SK-N-SH treated with all-trans-retinoic acid at 6 μM for 48 hours (cell line): ENCODE measurements around the gene SAC3D1.

ENCODE experiments used
- ATAC-seq: fragments of 200-7000 bp; cut with Tn5 transposase; 3 replicates; pipeline ENCODE4 v1.9.1; 2020; ENCODE audit warnings: mild to moderate bottlenecking, moderate library complexity
- BACH2 ChIP-seq: fragments of 250-450 bp; sonication (Bioruptor Pico); IDR thresholded peaks from 2 replicates; pipeline ENCODE4 v1.9.0; 2021; ENCODE audit warnings: mild to moderate bottlenecking, borderline replicate concordance
- CREB5 ChIP-seq: fragments of 250-450 bp; sonication (Bioruptor Pico); IDR thresholded peaks from 2 replicates; pipeline ENCODE4 v1.5.1; 2020; ENCODE audit warnings: low read depth, mild to moderate bottlenecking, moderate library complexity
- CSDC2 ChIP-seq: fragments of 250-450 bp; sonication (Bioruptor Pico); IDR thresholded peaks from 2 replicates; pipeline ENCODE4 v1.5.0; 2020; ENCODE audit warnings: mild to moderate bottlenecking, moderate library complexity
- ESRRG ChIP-seq: fragments of 250-450 bp; sonication (Bioruptor Pico); IDR thresholded peaks from 2 replicates; pipeline ENCODE4 v1.6.1; 2021; ENCODE audit warnings: mild to moderate bottlenecking
- ISL1 ChIP-seq: fragments of 250-450 bp; sonication (Bioruptor Pico); IDR thresholded peaks from 2 replicates; pipeline ENCODE4 v2.1.2; 2022; ENCODE audit warnings: mild to moderate bottlenecking, moderate library complexity
- OSR1 ChIP-seq: fragments of 250-450 bp; sonication (Bioruptor Pico); IDR thresholded peaks from 2 replicates; pipeline ENCODE4 v1.8.0; 2022; ENCODE audit warnings: moderate library complexity, mild to moderate bottlenecking, inconsistent platforms
- PPARA ChIP-seq: fragments of 250-450 bp; sonication (Bioruptor Pico); IDR thresholded peaks from 2 replicates; pipeline ENCODE4 v1.5.0; 2020; ENCODE audit warnings: mild to moderate bottlenecking, borderline replicate concordance
- RARB ChIP-seq: fragments of 250-450 bp; sonication (Bioruptor Pico); IDR thresholded peaks from 2 replicates; pipeline ENCODE4 v1.8.0; 2021; ENCODE audit warnings: mild to moderate bottlenecking, moderate library complexity
- SNAI2 ChIP-seq: fragments of 250-450 bp; sonication (Bioruptor Pico); IDR thresholded peaks from 2 replicates; pipeline ENCODE4 v1.5.0; 2020; ENCODE audit warnings: mild to moderate bottlenecking, moderate library complexity
- TCF4 ChIP-seq: fragments of 250-450 bp; sonication (Bioruptor Pico); IDR thresholded peaks from 2 replicates; pipeline ENCODE4 v1.8.0; 2021; ENCODE audit warnings: mild to moderate bottlenecking, moderate library complexity, borderline replicate concordance
- TOX ChIP-seq: fragments of 250-450 bp; sonication (Bioruptor Pico); IDR thresholded peaks from 2 replicates; pipeline ENCODE4 v1.8.0; 2021; ENCODE audit warnings: mild to moderate bottlenecking, moderate library complexity, borderline replicate concordance
- ZC3H10 ChIP-seq: fragments of 250-450 bp; sonication (Bioruptor Pico); IDR thresholded peaks from 2 replicates; pipeline ENCODE4 v1.5.1; 2021; ENCODE audit warnings: mild to moderate bottlenecking, moderate library complexity
- ZFP3 ChIP-seq: fragments of 250-450 bp; sonication (Bioruptor Pico); IDR thresholded peaks from 2 replicates; pipeline ENCODE4 v1.5.0; 2020; ENCODE audit warnings: mild to moderate bottlenecking, moderate library complexity
- ZFP30 ChIP-seq: fragments of 450-650 bp; formaldehyde crosslinking; IDR thresholded peaks from 2 replicates; pipeline ENCODE4 v1.5.0; 2022; ENCODE audit warnings: mild to moderate bottlenecking, moderate library complexity
- ZNF70 ChIP-seq: fragments of 450-650 bp; formaldehyde crosslinking; IDR thresholded peaks from 2 replicates; pipeline ENCODE4 v1.5.0; 2020; ENCODE audit warnings: mild to moderate bottlenecking, moderate library complexity
- TF ChIP-seq, protein P1 (sequence below): fragments of 250-450 bp; sonication (Bioruptor Pico); IDR thresholded peaks from 2 replicates; pipeline ENCODE4 v1.8.0; 2021; ENCODE audit warnings: low read depth, mild to moderate bottlenecking, moderate library complexity, borderline replicate concordance
- TF ChIP-seq, protein P2 (sequence below): fragments of 250-450 bp; sonication (Bioruptor Pico); IDR thresholded peaks from 2 replicates; pipeline ENCODE4 v1.5.0; 2020; ENCODE audit warnings: mild to moderate bottlenecking, moderate library complexity
- TF ChIP-seq, protein P3 (sequence below): fragments of 250-450 bp; sonication (Bioruptor Pico); IDR thresholded peaks from 2 replicates; pipeline ENCODE4 v1.5.1; 2021; ENCODE audit warnings: mild to moderate bottlenecking, moderate library complexity

Gene SAC3D1

GRCh38 chr11:65013130-65013887 lies 27.7 kb upstream of the SAC3D1 start (continued):
- TF ChIP-seq, protein P1, sequence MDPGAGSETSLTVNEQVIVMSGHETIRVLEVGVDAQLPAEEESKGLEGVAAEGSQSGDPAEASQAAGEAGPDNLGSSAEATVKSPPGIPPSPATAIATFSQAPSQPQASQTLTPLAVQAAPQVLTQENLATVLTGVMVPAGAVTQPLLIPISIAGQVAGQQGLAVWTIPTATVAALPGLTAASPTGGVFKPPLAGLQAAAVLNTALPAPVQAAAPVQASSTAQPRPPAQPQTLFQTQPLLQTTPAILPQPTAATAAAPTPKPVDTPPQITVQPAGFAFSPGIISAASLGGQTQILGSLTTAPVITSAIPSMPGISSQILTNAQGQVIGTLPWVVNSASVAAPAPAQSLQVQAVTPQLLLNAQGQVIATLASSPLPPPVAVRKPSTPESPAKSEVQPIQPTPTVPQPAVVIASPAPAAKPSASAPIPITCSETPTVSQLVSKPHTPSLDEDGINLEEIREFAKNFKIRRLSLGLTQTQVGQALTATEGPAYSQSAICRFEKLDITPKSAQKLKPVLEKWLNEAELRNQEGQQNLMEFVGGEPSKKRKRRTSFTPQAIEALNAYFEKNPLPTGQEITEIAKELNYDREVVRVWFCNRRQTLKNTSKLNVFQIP (CRISPR knock-in tag), result no peak
- TF ChIP-seq OSR1 (CRISPR knock-in tag) (no peak), ZNF70 (CRISPR knock-in tag) (no peak)

DNA sequence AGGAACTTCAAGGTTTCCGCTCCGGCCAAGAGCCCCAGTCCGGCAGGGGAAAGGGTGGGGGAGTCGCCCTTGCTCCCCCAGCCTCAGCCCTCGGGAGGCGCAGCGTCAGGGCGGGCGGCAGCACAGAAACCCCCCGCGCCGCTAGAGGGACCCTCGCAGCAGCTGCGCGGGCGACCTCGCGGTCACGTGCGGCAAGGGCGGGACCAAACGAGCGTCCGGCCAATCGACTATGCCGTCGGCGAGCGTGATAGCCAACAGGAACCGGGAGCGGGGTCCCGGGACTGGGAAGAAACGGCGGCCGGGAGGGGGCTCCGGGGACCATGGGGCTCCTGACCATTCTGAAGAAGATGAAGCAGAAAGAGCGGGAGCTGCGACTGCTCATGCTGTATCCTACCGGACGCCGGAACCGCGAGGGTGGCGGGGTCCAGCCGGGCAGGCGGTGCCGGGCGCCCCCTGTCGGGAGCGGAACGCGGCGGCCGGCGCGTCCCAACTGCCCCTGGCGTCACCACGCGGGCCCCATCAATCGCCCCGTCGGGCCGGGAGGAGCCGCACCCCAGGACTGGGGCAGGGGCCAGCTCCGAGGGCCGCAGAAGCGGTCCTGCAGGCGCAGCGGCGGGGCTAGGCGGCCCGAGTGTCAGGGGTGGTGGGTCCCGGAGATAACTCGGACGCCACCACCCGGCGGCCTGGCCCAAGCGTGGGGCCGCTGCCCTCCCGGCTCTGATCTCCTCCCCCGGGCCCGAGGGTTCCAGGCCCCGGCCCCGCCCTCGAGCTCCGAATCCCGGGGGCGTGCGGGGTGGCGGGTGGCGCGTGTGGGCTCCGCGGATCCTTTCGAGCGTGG lies 26.9 kb upstream of the SAC3D1 start, which contains the start of gene ARL2:
TSS of gene ARL2 (plus strand) at position 273 of the 838 bp plus-strand sequence. CDS start at position 321, 48 bp downstream.
- ATAC-seq, result peak; percentile 92
- 0 out of 2 replicates have a peak, but pooled peaks have one; percentile 27 for TF ChIP-seq CSDC2 (CRISPR knock-in tag)
- TF ChIP-seq ZFP3 (CRISPR knock-in tag), result 0 out of 2 replicates have a peak, but pooled peaks have one; percentile 5
- TF ChIP-seq ZFP30 (CRISPR knock-in tag), result no peak
- no peak for TF ChIP-seq TOX (CRISPR knock-in tag)
- TF ChIP-seq PPARA (CRISPR knock-in tag), result no peak

- peak; percentile 33; the same call in 2 of the 3 replicates for ATAC-seq
- no peak for TF ChIP-seq ZC3H10 (CRISPR knock-in tag)
- 0 out of 2 replicates have a peak, but pooled peaks have one; percentile 20 for TF ChIP-seq TCF4
These were observed 26.2 kb upstream of the SAC3D1 start for GRCh38 chr11:65014726-65015227.

GRCh38 chr11:65016705-65017104 lies 24.3 kb upstream of the SAC3D1 start:
- TF ChIP-seq ZNF70 (CRISPR knock-in tag) (no peak), BACH2 (CRISPR knock-in tag) (no peak), ZFP30 (CRISPR knock-in tag) (no peak), SNAI2 (CRISPR knock-in tag) (no peak)
- no peak for ATAC-seq

DNA sequence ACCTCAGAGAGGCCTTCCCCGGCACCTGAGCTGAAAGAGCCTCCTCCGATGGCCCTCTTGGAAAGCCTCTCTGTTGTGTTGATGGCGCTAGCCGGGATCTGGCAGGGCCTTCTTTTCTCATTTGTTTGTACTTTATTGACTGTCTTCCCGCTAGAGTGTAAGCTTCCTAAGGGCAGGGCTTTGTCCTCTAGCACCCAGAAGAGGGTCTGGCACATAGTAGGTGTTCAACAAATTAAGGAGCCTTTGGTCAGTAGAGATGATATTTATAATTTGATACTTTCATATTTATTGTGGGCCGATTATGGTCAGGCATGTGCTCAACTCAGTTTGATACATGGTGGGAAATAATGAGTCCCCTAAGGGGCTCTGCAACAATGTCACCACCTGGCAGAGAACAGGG lies 23.1 kb upstream of the SAC3D1 start:
- ATAC-seq, result no peak
- no peak for TF ChIP-seq RARB
- no peak for TF ChIP-seq BACH2 (CRISPR knock-in tag)
- TF ChIP-seq ZC3H10 (CRISPR knock-in tag), result no peak
- TF ChIP-seq, protein P2, sequence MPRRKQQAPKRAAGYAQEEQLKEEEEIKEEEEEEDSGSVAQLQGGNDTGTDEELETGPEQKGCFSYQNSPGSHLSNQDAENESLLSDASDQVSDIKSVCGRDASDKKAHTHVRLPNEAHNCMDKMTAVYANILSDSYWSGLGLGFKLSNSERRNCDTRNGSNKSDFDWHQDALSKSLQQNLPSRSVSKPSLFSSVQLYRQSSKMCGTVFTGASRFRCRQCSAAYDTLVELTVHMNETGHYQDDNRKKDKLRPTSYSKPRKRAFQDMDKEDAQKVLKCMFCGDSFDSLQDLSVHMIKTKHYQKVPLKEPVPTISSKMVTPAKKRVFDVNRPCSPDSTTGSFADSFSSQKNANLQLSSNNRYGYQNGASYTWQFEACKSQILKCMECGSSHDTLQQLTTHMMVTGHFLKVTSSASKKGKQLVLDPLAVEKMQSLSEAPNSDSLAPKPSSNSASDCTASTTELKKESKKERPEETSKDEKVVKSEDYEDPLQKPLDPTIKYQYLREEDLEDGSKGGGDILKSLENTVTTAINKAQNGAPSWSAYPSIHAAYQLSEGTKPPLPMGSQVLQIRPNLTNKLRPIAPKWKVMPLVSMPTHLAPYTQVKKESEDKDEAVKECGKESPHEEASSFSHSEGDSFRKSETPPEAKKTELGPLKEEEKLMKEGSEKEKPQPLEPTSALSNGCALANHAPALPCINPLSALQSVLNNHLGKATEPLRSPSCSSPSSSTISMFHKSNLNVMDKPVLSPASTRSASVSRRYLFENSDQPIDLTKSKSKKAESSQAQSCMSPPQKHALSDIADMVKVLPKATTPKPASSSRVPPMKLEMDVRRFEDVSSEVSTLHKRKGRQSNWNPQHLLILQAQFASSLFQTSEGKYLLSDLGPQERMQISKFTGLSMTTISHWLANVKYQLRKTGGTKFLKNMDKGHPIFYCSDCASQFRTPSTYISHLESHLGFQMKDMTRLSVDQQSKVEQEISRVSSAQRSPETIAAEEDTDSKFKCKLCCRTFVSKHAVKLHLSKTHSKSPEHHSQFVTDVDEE, result no peak
- TF ChIP-seq, protein P3, sequence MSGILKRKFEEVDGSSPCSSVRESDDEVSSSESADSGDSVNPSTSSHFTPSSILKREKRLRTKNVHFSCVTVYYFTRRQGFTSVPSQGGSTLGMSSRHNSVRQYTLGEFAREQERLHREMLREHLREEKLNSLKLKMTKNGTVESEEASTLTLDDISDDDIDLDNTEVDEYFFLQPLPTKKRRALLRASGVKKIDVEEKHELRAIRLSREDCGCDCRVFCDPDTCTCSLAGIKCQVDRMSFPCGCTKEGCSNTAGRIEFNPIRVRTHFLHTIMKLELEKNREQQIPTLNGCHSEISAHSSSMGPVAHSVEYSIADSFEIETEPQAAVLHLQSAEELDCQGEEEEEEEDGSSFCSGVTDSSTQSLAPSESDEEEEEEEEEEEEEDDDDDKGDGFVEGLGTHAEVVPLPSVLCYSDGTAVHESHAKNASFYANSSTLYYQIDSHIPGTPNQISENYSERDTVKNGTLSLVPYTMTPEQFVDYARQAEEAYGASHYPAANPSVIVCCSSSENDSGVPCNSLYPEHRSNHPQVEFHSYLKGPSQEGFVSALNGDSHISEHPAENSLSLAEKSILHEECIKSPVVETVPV, result no peak
- no peak for TF ChIP-seq ZFP30 (CRISPR knock-in tag)
- TF ChIP-seq ISL1 (CRISPR knock-in tag), result no peak
- TF ChIP-seq TOX (CRISPR knock-in tag), result no peak
- TF ChIP-seq ZNF70 (CRISPR knock-in tag), result no peak
- TF ChIP-seq OSR1 (CRISPR knock-in tag), result no peak
- TF ChIP-seq ESRRG, result no peak
- TF ChIP-seq ZFP3 (CRISPR knock-in tag), result no peak
- TF ChIP-seq, protein P1 (CRISPR knock-in tag), result no peak
- no peak for TF ChIP-seq CREB5 (CRISPR knock-in tag)
